ENCODE data around the gene SLC43A2.

DNA sequence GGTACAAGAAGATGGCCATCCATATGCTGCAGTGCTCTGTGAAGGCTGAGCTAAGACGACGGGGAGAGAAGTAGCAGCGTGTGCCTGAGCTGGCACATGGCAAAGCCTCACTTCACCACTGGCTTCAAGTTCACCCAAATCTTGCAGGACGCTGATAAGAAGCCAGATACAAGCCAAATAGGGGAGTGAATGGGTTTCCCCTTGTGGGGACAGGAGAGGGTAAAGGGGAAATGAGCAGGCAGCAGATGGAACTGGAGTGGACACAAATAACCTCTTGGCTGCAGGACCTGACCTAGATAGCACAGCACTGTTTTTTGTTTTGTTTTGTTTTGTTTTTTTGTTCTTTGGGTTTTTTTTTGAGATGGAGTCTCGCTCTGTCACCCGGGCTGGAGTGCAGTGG is 45.1 kb downstream of the SLC43A2 start:
- TF ChIP-seq TAF1 (IDR thresholded peaks at IDR 0.05; ENCODE audit: low read depth, low read length) (no peak), POLR2A (IDR thresholded peaks at IDR 0.05; ENCODE audit: low read depth, low read length) (no peak)
